Measurements from ENCODE around the gene CNMD. TPM values are rescaled to one million over a fixed set of nuclear protein-coding genes. Genes with fewer than 3 reads are reported as not detected.

CNMD gene
- polyA plus RNA-seq, 3 donors, result not detected

- no peak for DNase-seq
- no peak overlapping the region for H3K9ac ChIP-seq (ENCODE audit: insufficient read depth, low read length, poor library complexity, severe bottlenecking)
- Mint-ChIP-seq H3K9me3 (no peaks in the 10 kb centered on the region), H3K4me1 (peaks cover 5% of the 10 kb centered on the region), H3K4me3 (no peak overlapping the region), H3K36me3 (no peaks in the 10 kb centered on the region), H3K27ac (no peak overlapping the region), H3K27me3 (ENCODE audit: low read depth in 3 of 3) (peaks cover 8 to 19% (median 15%) of the 10 kb centered on the region in 3 donors)
- H3K79me2 ChIP-seq (ENCODE audit: insufficient read depth, low read length), result no peaks in the 10 kb centered on the region
- H3K4me3 ChIP-seq (replicated peaks in 1 of 3; ENCODE audit: low read depth in 2 of 3, low read length in 3 of 3), result no peak overlapping the region
- no peak overlapping the region for H2AFZ ChIP-seq (ENCODE audit: insufficient read depth, low read depth, low read length, poor library complexity, severe bottlenecking)
- H4K20me1 ChIP-seq (ENCODE audit: insufficient read depth, low read length), result no peaks in the 10 kb centered on the region
- H3K27ac ChIP-seq (ENCODE audit: low read depth in 1 of 2, low read length in 2 of 2), result no peak overlapping the region
- intact Hi-C loops (cut with micrococcal nuclease), result no loop called here
- no peak overlapping the region for H3K4me2 ChIP-seq (replicated peaks; ENCODE audit: extremely low read depth, low read length, poor library complexity, severe bottlenecking)
- peaks cover 2 to 8% of the 10 kb centered on the region in 2 donors for H3K4me1 ChIP-seq (ENCODE audit: control insufficient read depth in 1 of 2, insufficient read depth in 2 of 2, low read length in 2 of 2)
- TF ChIP-seq, protein P1, sequence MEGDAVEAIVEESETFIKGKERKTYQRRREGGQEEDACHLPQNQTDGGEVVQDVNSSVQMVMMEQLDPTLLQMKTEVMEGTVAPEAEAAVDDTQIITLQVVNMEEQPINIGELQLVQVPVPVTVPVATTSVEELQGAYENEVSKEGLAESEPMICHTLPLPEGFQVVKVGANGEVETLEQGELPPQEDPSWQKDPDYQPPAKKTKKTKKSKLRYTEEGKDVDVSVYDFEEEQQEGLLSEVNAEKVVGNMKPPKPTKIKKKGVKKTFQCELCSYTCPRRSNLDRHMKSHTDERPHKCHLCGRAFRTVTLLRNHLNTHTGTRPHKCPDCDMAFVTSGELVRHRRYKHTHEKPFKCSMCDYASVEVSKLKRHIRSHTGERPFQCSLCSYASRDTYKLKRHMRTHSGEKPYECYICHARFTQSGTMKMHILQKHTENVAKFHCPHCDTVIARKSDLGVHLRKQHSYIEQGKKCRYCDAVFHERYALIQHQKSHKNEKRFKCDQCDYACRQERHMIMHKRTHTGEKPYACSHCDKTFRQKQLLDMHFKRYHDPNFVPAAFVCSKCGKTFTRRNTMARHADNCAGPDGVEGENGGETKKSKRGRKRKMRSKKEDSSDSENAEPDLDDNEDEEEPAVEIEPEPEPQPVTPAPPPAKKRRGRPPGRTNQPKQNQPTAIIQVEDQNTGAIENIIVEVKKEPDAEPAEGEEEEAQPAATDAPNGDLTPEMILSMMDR (IDR thresholded peaks at IDR 0.05), result no peak
- WGBS (ENCODE audit: insufficient coverage), result 100% methylated on average over 1 of the region's 4 CpGs
- no peaks in the 10 kb centered on the region for H3K36me3 ChIP-seq (replicated peaks in 1 of 2; ENCODE audit: control insufficient read depth in 1 of 2, insufficient read depth in 2 of 2, low read length in 2 of 2)
- H3K9me3 ChIP-seq (replicated peaks in 1 of 2; ENCODE audit: control insufficient read depth in 1 of 2, insufficient read depth in 1 of 2, low read length in 2 of 2), result no peaks in the 10 kb centered on the region
- H3K27me3 ChIP-seq (ENCODE audit: control insufficient read depth in 2 of 2, insufficient read depth in 2 of 2, low read length in 2 of 2), result peaks cover 12 to 14% of the 10 kb centered on the region in 2 donors
Observed at GRCh38 chr13:52734075-52734623, 5.5 kb downstream of the CNMD start.

DNA sequence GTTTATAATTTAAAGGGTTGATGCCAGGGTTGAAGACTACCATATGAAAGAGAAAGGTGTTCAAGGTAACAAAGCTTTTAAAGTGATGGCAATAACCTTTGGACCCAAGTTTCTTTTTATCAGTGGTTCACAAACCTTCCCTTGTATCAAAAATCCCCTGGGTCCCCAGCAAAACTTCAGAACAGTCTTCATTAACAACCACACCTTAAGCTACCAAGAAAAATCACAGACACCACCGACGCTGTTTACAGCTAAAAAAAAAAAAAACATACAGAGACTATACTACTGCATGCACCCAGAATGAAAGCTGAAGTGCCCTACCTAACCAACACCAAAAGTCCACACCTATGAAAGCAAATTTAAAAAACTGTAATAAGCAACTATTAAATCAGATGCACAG, 13.4 kb downstream of the CNMD start:
- peaks cover under 1% of the 10 kb centered on the region for H3K4me1 Mint-ChIP-seq
- Histone ChIP-seq H3K4me3 (replicated peaks in 1 of 3; ENCODE audit: low read depth in 2 of 3, low read length in 3 of 3) (no peak overlapping the region), H3K36me3 (replicated peaks in 1 of 2; ENCODE audit: control insufficient read depth in 1 of 2, insufficient read depth in 2 of 2, low read length in 2 of 2) (no peaks in the 10 kb centered on the region), H3K79me2 (ENCODE audit: insufficient read depth, low read length) (no peaks in the 10 kb centered on the region), H3K9ac (ENCODE audit: insufficient read depth, low read length, poor library complexity, severe bottlenecking) (no peak overlapping the region), H2AFZ (ENCODE audit: insufficient read depth, low read depth, low read length, poor library complexity, severe bottlenecking) (no peak overlapping the region), H3K27me3 (ENCODE audit: control insufficient read depth in 2 of 2, insufficient read depth in 2 of 2, low read length in 2 of 2) (no peaks in the 10 kb centered on the region), H4K20me1 (ENCODE audit: insufficient read depth, low read length) (no peaks in the 10 kb centered on the region), H3K27ac (ENCODE audit: low read depth in 1 of 2, low read length in 2 of 2) (no peak overlapping the region), H3K4me2 (replicated peaks; ENCODE audit: extremely low read depth, low read length, poor library complexity, severe bottlenecking) (no peak overlapping the region), H3K4me1 (ENCODE audit: control insufficient read depth in 1 of 2, insufficient read depth in 2 of 2, low read length in 2 of 2) (no peaks in the 10 kb centered on the region), H3K9me3 (replicated peaks in 1 of 2; ENCODE audit: control insufficient read depth in 1 of 2, insufficient read depth in 1 of 2, low read length in 2 of 2) (no peaks in the 10 kb centered on the region)
- no peak overlapping the region for H3K27ac Mint-ChIP-seq
- intact Hi-C loops (cut with micrococcal nuclease), result no loop called here
- no peak for DNase-seq
- no CpG with 5 or more reads among the region's 2 CpGs for WGBS (ENCODE audit: insufficient coverage)
- no peaks in the 10 kb centered on the region for H3K36me3 Mint-ChIP-seq
- TF ChIP-seq, protein P1 (IDR thresholded peaks at IDR 0.05), result no peak
- H3K27me3 Mint-ChIP-seq (ENCODE audit: low read depth in 3 of 3), result peaks cover 2 to 7% (median 7%) of the 10 kb centered on the region in 3 donors
- no peak overlapping the region for H3K4me3 Mint-ChIP-seq
- peaks cover 0 to 7% (median 4%) of the 10 kb centered on the region in 7 donors for H3K9me3 Mint-ChIP-seq
